OCI-LY7 (cell line): Measurements from ENCODE around the gene TTC39A. TPM values are rescaled to one million over a fixed set of nuclear protein-coding genes. Genes with fewer than 3 reads are reported as not detected.
"Not testable (repeated sequence)": the region's sequence is repeated elsewhere in the genome, so short reads cannot be mapped to it uniquely, and the experiment has no call there.

Experiments
- BruUV-seq: library from RNA; stranded (reverse); fragments of 400-500 nt; replicated peaks from 2 replicates; lab custom pipeline; 2021; lab: Mats Ljungman, UMichigan
- CTCF ChIA-PET: fragments of 300-600 bp; sonication (Branson Sonifier 250); formaldehyde crosslinking; loops from one replicate; lab custom pipeline; 2022; ENCODE audit warnings: antibody characterized with exemption; ENCODE audit not compliant: unreplicated experiment; lab: Charles Lee
- POLR2A ChIA-PET: fragments of 300-600 bp; sonication (Branson Sonifier 250); formaldehyde crosslinking; loops from one replicate; lab custom pipeline; 2022; ENCODE audit warnings: antibody characterized with exemption; lab: Charles Lee
- DNase-seq: peaks from one replicate; pipeline ENCODE4 v3.0.0-alpha.2; 2015; ENCODE audit warnings: low spot score
- H2AFZ ChIP-seq: fragments of 200-600 bp; sonication (generic), shearing (Covaris generic); 2 replicates; pipeline ENCODE4 v1.6.1; 2014; ENCODE audit warnings: mild to moderate bottlenecking, antibody characterized with exemption, low read length, moderate library complexity
- H3K27ac ChIP-seq: fragments of 200-600 bp; sonication (generic); 2 replicates; pipeline ENCODE4 v1.5.1; 2014; ENCODE audit warnings: mixed run types, low read depth, mild to moderate bottlenecking, moderate library complexity, low read length, inconsistent platforms; ENCODE audit not compliant: poor library complexity, severe bottlenecking
- H3K36me3 ChIP-seq: fragments of 200-600 bp; sonication (generic); 2 replicates; pipeline ENCODE4 v1.6.1; 2014; ENCODE audit warnings: mild to moderate bottlenecking, antibody characterized with exemption, low read length, moderate library complexity, mixed read lengths; ENCODE audit not compliant: insufficient read depth
- H3K4me1 ChIP-seq: fragments of 200-600 bp; sonication (generic); 2 replicates; pipeline ENCODE4 v1.5.1; 2014; ENCODE audit warnings: mild to moderate bottlenecking, low read length; ENCODE audit not compliant: insufficient read depth, poor library complexity, severe bottlenecking
- H3K4me2 ChIP-seq: fragments of 200-600 bp; sonication (generic); 2 replicates; pipeline ENCODE4 v1.6.1; 2014; ENCODE audit warnings: mild to moderate bottlenecking, low read length
- H3K4me3 ChIP-seq: fragments of 200-600 bp; sonication (generic); 2 replicates; pipeline ENCODE4 v1.5.1; 2014; ENCODE audit warnings: mild to moderate bottlenecking, low read depth, low read length; ENCODE audit not compliant: poor library complexity, severe bottlenecking
- H3K79me2 ChIP-seq: fragments of 200-600 bp; sonication (generic); 2 replicates; pipeline ENCODE4 v1.6.1; 2016; ENCODE audit warnings: low read depth, mild to moderate bottlenecking, low read length, moderate library complexity, mixed read lengths; ENCODE audit not compliant: insufficient read depth
- H3K9me2 ChIP-seq: fragments of 200-600 bp; sonication (generic); 2 replicates; pipeline ENCODE4 v1.6.1; 2016; ENCODE audit warnings: mild to moderate bottlenecking, low read length, mixed read lengths; ENCODE audit not compliant: insufficient read depth
- H3K9me3 ChIP-seq: fragments of 200-600 bp; sonication (generic); 2 replicates; pipeline ENCODE4 v1.6.1; 2014; ENCODE audit warnings: mild to moderate bottlenecking, mixed run types, low read length, mixed read lengths
- H4K20me1 ChIP-seq: fragments of 200-600 bp; sonication (generic); 2 replicates; pipeline ENCODE4 v1.6.1; 2014; ENCODE audit warnings: mild to moderate bottlenecking, antibody characterized with exemption, low read length, moderate library complexity, mixed read lengths; ENCODE audit not compliant: insufficient read depth
- EZH2phosphoT487 ChIP-seq: fragments of 200-600 bp; sonication (generic); IDR thresholded peaks from 2 replicates; pipeline ENCODE4 v1.6.1; 2018; ENCODE audit warnings: low read depth, borderline replicate concordance, mild to moderate bottlenecking, mixed run types, antibody characterized with exemption, low read length, moderate library complexity, mixed read lengths
- intact Hi-C: fragments of 100-400 bp; cut with micrococcal nuclease; formaldehyde crosslinking; loops from one replicate; pipeline ENCODE4 v1.10.0; 2022; ENCODE audit not compliant: unreplicated experiment
- total RNA-seq, 2 experiments: library from RNA; depleted of rRNA in 1 of 2; stranded (reverse); fragments of >200 nt in 1 of 2; shearing (Covaris generic) in 1 of 2; gene quantifications; 2 replicates each; pipeline ENCODE4 v1.2.3, GENCODE V29; 2014 to 2022
- TF ChIP-seq, protein P1 (sequence below): fragments of 200-600 bp; sonication (generic); conservative IDR thresholded peaks from 2 replicates; pipeline ENCODE4 v1.5.1; 2014; ENCODE audit warnings: mild to moderate bottlenecking, antibody characterized with exemption, low read length, moderate library complexity, mixed read lengths

TTC39A gene
- total RNA-seq, 2 experiments from 2014 or later: not detected

DNA sequence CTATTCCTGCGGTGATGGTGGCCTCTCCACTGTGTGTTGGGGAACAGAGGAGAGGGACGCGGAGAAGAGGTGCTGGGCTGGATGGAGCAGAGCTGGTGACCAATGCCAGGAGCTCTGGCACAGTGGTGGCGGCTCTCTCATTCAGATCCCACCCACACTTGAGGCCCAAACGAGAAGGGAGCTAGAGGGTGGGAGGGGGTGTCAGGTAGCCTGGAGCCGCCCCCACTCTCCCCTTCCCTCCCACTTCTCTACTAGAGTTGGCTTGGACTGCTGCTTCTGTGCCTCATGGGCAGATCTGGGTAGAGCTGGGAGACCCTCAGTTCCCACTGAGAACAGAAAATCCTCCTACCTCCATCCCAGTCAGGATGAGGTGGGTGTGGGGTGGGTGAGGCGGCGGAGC is 3.5 kb downstream of the TTC39A start:
- H3K36me3 ChIP-seq: no peaks in the 10 kb centered on the region
- CTCF ChIA-PET: no interaction called here
- no peaks in the 10 kb centered on the region for H4K20me1 ChIP-seq
- no peaks in the 10 kb centered on the region for H3K9me2 ChIP-seq
- H3K4me3 ChIP-seq: no peak overlapping the region
- no peak overlapping the region for H2AFZ ChIP-seq
- H3K9me3 ChIP-seq: no peaks in the 10 kb centered on the region
- POLR2A ChIA-PET: no interaction called here
- no peak overlapping the region for H3K4me2 ChIP-seq
- H3K27ac ChIP-seq: no peak overlapping the region
- TF ChIP-seq EZH2phosphoT487: no peak
- TF ChIP-seq, protein P1, sequence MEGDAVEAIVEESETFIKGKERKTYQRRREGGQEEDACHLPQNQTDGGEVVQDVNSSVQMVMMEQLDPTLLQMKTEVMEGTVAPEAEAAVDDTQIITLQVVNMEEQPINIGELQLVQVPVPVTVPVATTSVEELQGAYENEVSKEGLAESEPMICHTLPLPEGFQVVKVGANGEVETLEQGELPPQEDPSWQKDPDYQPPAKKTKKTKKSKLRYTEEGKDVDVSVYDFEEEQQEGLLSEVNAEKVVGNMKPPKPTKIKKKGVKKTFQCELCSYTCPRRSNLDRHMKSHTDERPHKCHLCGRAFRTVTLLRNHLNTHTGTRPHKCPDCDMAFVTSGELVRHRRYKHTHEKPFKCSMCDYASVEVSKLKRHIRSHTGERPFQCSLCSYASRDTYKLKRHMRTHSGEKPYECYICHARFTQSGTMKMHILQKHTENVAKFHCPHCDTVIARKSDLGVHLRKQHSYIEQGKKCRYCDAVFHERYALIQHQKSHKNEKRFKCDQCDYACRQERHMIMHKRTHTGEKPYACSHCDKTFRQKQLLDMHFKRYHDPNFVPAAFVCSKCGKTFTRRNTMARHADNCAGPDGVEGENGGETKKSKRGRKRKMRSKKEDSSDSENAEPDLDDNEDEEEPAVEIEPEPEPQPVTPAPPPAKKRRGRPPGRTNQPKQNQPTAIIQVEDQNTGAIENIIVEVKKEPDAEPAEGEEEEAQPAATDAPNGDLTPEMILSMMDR: no peak
- H3K79me2 ChIP-seq: no peaks in the 10 kb centered on the region
- intact Hi-C loops: no loop called here
- BruUV-seq: no TSS peak
- H3K4me1 ChIP-seq: no peaks in the 10 kb centered on the region
- no peak for DNase-seq

DNA sequence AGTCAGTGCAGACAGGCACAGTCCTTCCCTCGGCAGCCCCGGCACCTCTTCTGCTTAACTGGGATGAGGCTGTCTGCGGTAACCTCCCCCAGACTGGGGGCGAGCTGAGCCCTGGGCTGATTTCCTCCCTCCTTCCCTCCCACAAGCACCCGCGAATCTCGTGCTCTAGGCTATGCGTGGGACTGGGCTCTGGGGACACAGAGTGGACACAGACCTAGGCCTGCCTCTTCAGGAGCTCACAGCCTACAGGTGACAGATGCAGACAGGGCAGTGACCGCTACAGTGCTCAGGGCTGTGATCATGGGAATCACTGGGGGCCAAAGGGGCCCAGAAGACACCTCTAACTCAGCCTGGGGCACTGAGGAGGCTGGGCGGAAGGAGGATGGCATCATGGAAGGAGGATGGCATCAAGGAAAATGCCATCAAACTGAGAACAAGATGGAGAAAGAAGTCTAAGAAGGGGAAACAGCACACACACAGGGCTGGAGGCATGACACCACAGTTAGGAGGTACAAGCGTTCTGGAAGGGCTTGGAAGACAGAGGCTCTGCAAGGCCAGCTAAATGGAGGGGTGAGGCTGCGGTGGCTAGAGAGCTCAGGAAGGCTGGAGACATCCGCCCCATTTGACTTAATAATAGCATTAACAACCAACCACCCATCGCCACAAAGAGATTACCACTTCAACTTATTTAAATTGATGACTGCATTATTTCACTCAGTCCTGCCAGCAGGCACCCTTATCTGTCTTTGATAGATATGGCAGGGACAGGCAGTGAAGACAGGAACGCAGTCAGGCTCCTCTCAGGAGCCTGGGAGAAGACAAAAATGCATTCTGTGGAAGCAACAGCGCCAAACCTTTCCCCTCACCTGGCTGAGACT is 4.2 kb downstream of the TTC39A start:
- POLR2A ChIA-PET: no interaction called here
- Histone ChIP-seq H3K27ac (no peak overlapping the region), H3K9me3 (no peaks in the 10 kb centered on the region), H3K4me3 (no peak overlapping the region), H2AFZ (no peak overlapping the region), H3K4me2 (no peak overlapping the region), H3K36me3 (no peaks in the 10 kb centered on the region), H3K79me2 (no peaks in the 10 kb centered on the region), H4K20me1 (no peaks in the 10 kb centered on the region), H3K9me2 (no peaks in the 10 kb centered on the region), H3K4me1 (no peaks in the 10 kb centered on the region)
- intact Hi-C loops: no loop called here
- no peak for DNase-seq
- TF ChIP-seq EZH2phosphoT487: no peak
- TF ChIP-seq, protein P1: no peak
- BruUV-seq: no TSS peak
- CTCF ChIA-PET: no interaction called here

DNA sequence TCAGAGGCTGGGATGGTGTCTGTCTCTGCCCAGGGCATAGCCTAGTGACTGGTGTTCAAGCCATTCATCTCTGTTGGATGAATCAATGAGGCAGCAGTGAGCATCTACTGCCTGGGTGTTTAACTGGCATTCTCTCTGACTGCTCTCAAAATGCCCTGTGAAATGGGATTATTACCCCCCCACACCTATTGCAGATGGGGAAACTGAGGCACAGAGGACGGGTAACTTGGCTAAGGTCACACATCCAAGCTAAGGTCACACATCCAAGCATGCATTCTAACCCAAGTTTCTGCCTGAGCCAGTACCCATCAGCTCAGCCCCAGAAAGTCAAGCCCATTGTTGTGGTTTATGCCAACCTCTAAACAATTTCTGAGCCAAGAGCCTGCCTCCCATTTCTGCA is 5.0 kb downstream of the TTC39A start:
- Histone ChIP-seq H3K4me2 (no peak overlapping the region), H3K4me3 (no peak overlapping the region), H3K9me3 (no peaks in the 10 kb centered on the region), H3K9me2 (no peaks in the 10 kb centered on the region), H3K4me1 (no peaks in the 10 kb centered on the region), H3K36me3 (no peaks in the 10 kb centered on the region), H2AFZ (no peak overlapping the region), H3K79me2 (no peaks in the 10 kb centered on the region), H4K20me1 (no peaks in the 10 kb centered on the region), H3K27ac (no peak overlapping the region)
- intact Hi-C loops: no loop called here
- TF ChIP-seq EZH2phosphoT487: no peak
- TF ChIP-seq, protein P1: no peak
- DNase-seq: no peak
- ChIA-PET CTCF (no interaction called here), POLR2A (no interaction called here)
- BruUV-seq: no TSS peak

DNA sequence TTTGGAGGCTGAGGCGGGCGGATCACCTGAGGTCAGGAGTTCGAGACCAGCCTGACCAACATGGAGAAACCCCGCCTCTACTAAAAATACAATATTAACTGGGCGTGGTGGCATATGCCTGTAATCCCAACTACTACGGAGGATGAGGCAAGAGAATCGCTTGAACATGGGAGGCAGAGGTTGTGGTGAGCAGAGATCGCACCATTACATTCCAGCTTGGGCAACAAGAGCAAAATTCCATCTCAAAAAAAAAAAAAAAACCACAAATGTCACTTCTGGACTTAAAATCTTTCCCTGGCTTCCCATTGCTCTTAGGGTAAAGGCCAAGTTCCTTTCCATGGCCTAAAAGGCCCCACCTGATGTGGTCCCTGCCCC is 5.4 kb downstream of the TTC39A start:
- H4K20me1 ChIP-seq, H2AFZ ChIP-seq, H3K79me2 ChIP-seq, CTCF ChIA-PET, H3K36me3 ChIP-seq, H3K4me3 ChIP-seq, DNase-seq, H3K9me3 ChIP-seq, H3K4me1 ChIP-seq, BruUV-seq, H3K9me2 ChIP-seq, H3K4me2 ChIP-seq, intact Hi-C loops, H3K27ac ChIP-seq, POLR2A ChIA-PET: not testable (repeated sequence)
